NB4 (cell line): ENCODE results near the gene ADCY1.

Source experiments
- CTCF ChIP-seq: IDR thresholded peaks from one replicate; pipeline ENCODE4 v1.5.1; 2012; ENCODE audit warnings: low read depth, low read length
- MAX ChIP-seq: IDR thresholded peaks from 2 replicates; pipeline ENCODE4 v1.6.1; 2011; ENCODE audit warnings: low read depth, low read length
- POLR2A ChIP-seq: IDR thresholded peaks from 2 replicates; pipeline ENCODE4 v1.6.1; 2011; ENCODE audit warnings: mild to moderate bottlenecking; ENCODE audit not compliant: insufficient read length; ENCODE audit errors: extremely low read depth

GRCh38 chr7:45606931-45607330 is 32.8 kb downstream of the ADCY1 start:
- no peak for TF ChIP-seq CTCF
- no peak for TF ChIP-seq POLR2A
- TF ChIP-seq MAX, result no peak
